COR-L47 (cell line): ENCODE measurements around the gene TENM4.

Experiments used
- DNase-seq: peaks from one replicate; lab custom pipeline; 2025; lab: John Stamatoyannopoulos, UW

Gene TENM4

DNA sequence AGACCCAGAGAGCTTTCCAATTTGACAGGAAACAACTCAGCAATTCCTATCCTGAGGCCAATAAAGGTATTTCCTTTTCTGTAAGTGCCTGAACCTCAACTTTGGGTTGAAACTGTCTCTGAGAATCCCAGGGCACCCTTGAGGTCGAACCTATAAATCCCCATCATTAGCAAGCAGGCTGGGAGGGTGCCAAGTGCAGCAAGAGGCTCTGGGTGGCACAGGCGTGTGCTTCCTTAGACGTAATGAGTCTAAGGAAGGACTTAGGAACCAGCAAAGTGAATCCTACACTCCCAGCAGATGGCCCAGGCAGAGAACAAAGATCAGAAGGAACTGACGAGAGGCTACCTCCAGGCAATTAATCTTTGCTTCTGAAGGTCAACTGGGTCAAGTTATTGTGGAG lies 631.9 kb downstream of the TENM4 start:
- DNase-seq = no peak

GRCh38 chr11:78807351-78807750 lies 633.5 kb downstream of the TENM4 start:
- no peak for DNase-seq

GRCh38 chr11:78806214-78807004 lies 634.4 kb downstream of the TENM4 start:
- DNase-seq = no peak

GRCh38 chr11:78804991-78805390 lies 635.8 kb downstream of the TENM4 start:
- no peak for DNase-seq

- no peak for DNase-seq
Measured at GRCh38 chr11:78803995-78804394, 636.8 kb downstream of the TENM4 start.

GRCh38 chr11:78802058-78802761 lies 638.6 kb downstream of the TENM4 start:
- DNase-seq = no peak

GRCh38 chr11:78801161-78801884 lies 639.5 kb downstream of the TENM4 start:
- DNase-seq = no peak

DNA sequence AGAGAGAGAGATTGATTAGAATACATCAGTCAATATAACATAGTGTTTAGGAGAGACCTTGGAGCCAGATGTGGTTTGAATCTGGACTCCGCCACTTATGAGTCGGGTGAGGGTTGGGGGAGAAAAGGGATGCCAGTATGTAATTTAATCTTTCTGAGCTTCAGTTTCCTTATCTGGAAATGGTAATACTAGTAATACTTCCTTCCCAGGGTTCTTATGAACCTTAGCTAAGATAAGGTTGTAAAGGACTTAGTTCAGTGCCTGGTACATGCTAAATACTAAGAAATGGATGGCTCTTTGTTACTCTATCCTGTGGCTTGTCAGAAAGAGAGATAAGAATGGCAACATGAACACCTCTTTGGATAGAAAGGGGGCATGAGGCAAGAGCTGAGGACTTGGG lies 640.1 kb downstream of the TENM4 start:
- no peak for DNase-seq

- DNase-seq = no peak
Measured at GRCh38 chr11:78800096-78800690, 640.6 kb downstream of the TENM4 start.

GRCh38 chr11:78798663-78799062 lies 642.2 kb downstream of the TENM4 start:
- peak; percentile 57 for DNase-seq

- no peak for DNase-seq
Measured at GRCh38 chr11:78797559-78797958, 643.3 kb downstream of the TENM4 start.

DNA sequence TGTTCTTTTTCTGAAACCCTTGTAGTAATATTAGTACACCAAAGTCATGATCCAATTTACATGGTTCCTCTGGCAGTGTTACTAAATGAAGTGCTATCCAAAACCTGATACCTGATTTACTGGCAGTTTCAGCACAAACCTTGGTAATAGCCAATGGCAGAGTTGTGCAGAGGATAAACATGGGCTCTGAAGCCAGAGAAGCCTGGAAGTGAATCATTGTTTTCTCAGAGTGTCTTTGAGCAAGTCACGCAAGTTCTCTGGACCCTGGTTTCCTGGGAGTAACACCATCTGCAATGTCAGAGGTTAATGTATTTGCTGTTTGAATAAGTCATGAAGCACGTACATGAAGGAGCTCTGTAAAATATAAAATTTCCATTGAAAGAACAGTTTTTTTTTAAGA lies 643.9 kb downstream of the TENM4 start:
- DNase-seq = no peak

- DNase-seq = no peak
Measured at GRCh38 chr11:78795621-78796261, 645.1 kb downstream of the TENM4 start.

GRCh38 chr11:78791964-78792363 lies 648.9 kb downstream of the TENM4 start:
- no peak for DNase-seq

- no peak for DNase-seq
Measured at GRCh38 chr11:78791254-78791653, 649.6 kb downstream of the TENM4 start.

GRCh38 chr11:78790784-78791183 lies 650.0 kb downstream of the TENM4 start:
- DNase-seq = no peak

GRCh38 chr11:78789375-78789774 lies 651.5 kb downstream of the TENM4 start:
- no peak for DNase-seq

DNA sequence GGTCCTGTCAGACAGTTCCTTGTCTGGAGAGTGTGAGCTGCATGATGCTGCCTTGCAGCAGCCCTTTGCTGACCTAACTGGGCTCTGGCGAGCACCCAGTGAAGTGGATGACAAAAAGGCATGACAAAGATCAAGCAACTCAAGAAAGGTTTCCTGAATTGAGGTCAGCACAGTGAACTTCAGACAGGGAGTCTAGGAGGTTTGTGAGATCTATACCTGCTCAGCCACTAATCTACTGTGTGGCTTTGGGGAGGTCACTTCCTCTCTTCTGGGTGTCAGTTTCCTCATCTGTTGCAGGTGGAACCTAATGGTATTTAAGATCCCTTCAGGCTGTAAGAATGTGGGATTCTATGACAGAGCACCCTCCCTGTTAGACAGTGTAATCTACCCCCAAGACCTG lies 652.3 kb downstream of the TENM4 start:
- DNase-seq = no peak

- DNase-seq = no peak
Measured at GRCh38 chr11:78787696-78788095, 653.1 kb downstream of the TENM4 start.

GRCh38 chr11:78786746-78787145 lies 654.1 kb downstream of the TENM4 start:
- no peak for DNase-seq

GRCh38 chr11:78786086-78786485 lies 654.7 kb downstream of the TENM4 start:
- DNase-seq = no peak
